GM03348 (cell line): ENCODE data around the gene NCOR1.
"Not testable (repeated sequence)": the region's sequence is repeated elsewhere in the genome, so short reads cannot be mapped to it uniquely, and the experiment has no call there.

ENCODE experiments used
- DNase-seq: peaks from one replicate; pipeline ENCODE4 v3.0.0; 2012; ENCODE audit warnings: low spot score

The NCOR1 gene

DNA sequence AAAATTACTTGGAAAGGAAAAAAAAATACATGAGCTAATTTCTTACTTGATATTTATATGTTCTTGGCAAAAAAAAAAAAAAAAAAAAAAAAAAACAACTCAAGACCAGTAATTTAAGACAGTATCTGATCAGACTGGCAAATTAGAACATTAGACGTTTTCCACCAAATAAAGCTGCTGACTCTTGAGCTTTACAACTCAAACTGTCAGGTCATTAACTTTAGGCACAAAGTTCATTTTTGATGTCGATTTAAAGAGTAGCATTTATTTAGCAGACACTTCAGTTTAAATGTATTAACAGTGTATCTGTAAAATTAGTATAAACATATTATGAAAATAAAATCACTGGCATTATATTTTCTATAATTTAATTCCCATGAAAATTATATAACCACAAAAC is 66.7 kb downstream of the NCOR1 start:
- no peak for DNase-seq

GRCh38 chr17:16145319-16145890 is 69.9 kb downstream of the NCOR1 start:
- not testable (repeated sequence) for DNase-seq

DNA sequence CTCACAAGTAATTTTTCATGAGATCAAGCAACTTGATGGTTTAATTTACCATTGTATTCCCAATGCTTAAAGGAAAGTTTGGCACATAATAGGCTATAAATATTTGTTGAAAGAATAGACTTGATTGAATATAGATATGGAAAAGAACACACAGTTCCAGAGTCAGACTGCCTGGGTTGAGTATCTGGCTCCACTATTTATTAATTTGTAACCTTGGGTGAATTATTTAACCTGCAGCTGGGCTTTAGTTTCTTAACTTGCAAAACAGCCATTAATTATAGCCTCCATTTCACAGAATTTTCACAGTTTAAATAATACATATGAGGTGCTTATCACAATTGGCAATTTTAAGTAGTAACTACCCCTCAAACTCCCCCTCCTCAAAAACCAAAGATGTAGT is 73.6 kb downstream of the NCOR1 start:
- no peak for DNase-seq

DNA sequence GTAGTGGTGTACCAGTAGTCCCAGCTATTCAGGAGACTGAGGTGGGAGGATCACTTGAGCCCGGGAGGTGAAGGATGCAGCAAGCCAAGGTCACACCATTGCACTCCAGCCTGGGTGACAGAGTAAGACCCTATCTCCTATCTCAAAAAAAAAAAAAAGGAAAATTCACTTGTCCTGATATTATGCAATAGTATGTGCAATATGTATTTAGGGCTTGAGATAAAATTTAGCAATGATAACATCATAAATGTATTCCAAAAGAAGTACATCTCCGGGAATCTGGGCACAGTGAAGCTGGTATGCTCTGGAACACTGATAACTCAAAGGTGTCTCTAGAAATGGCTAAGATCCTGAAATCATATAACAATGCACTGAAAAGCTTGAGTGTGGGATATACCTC is 74.5 kb downstream of the NCOR1 start:
- no peak for DNase-seq

DNA sequence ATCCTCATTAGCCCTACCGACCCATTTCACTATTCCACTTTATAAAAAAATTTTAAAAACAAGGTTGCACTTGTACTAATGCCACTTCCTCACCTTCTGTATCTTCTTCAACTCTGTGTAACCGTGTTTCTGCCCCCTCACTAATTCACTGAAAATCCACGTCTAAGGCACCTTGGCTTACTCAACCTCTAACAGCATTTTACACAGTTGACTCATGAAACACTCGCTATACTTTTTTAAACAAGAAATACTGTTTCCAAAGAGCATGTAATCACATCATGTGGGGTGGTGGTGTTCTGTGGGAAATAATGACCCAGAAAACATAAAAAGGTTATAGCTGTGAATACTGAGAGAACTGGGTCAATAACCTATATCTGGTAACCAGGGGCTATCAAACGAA is 79.9 kb downstream of the NCOR1 start:
- DNase-seq = no peak

DNA sequence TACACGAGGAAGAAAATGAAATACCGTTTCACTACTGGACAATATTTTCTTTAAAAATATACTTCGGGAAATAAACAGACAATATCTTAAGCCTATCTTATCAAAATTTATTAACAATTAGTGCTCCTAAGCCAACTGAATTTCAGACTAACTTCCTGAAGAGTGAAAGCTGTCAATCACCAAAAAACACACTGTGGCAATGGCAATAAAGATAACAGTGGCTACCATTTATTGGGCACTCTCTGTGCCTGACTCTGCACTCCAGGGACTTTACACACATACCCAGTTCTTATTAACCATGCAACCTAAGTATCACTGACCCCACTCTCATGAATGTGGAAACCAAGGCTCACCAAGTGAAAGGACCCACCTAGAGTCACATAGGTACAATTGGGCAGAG is 83.7 kb downstream of the NCOR1 start:
- no peak for DNase-seq

DNA sequence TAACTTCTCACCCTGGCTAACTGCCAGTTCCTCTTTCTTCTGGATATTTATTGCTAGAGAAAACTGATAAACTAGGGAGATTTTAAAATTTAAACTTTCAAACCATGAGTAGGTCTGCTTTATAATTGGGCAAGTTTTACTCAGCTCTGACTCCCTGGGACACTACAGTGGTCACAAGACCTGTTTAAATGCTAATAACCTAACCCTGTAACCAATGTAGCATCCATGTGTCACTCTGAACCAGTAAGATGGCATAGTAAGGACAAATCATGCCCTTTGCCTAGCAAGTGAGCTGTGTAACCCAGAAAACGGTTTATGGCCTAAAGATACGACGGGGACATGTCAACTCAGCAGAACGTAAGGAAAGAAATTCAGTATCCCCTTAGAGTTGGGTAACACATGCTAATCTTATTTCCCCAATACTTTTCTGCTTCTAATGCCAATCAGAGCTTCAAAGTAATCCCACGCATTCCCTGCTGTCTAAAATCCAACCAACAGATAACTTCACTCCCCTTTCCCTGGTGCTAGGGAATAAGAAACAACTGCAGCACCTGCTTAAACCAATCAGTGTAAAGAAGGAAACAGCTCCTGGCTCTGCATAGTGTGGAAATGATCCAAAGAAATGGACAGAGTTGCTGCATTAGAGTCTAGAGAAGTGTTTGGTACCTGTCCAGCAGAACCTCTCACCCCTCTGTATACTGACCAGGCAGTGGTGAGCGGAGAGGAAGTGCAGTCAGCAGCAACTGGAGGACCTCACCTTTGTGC is 85.7 kb downstream of the NCOR1 start:
- no peak for DNase-seq

- DNase-seq = no peak
These were observed 91.8 kb downstream of the NCOR1 start for GRCh38 chr17:16123531-16123930.

DNA sequence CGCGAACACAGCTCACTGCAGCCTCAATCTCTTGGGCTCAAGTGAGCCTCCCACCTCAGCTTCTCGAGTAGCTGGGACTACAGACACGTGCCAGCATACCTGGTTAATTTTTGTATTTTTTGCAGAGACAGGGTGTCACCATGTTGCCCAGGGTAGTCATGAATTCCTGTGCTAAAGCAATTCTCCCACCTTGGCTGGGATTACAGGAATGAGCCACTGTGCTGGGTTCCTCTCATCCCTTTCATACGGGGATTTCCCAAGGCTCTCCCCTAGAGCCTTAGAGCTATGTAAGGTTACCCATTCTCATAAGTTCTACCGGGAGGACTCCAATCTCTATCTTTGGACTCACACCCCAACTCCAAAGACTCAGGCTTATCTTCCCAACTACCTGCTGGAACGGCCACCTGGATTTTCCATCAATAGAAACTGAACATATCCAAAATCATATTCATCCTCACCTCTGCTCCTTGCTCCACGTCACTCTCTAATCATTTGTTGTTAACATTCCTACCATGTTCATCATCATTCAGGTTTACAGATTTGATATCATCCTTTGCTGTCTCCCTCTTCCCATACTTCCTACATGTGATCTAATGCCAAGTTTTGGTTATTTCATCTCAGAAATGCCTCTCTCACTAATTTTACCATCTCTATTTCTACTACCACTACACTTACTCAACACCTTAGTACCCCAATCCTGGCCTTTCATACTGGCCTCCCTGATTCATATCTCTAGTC is 92.5 kb downstream of the NCOR1 start:
- no peak for DNase-seq

GRCh38 chr17:16121915-16122314 is 93.4 kb downstream of the NCOR1 start:
- no peak for DNase-seq

GRCh38 chr17:16120937-16121336 is 94.4 kb downstream of the NCOR1 start:
- no peak for DNase-seq

DNA sequence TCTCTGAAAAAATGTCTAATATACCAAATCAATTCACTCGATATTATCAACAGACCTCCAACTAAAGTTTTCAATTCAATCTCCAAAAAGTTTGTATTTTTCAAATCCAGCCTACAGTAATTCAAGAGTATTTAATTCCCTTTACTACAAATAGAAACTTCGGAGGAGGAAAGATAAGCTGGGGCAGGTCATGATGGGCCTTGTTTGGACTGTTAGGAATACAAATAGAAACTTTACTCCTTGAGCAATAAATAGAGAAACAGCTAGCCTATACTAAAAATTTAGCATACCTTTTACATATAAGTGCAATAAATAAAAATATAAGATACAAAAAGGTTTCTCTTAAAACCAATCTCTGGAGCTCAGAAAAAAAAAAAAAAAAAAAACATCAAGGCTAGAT is 98.2 kb downstream of the NCOR1 start:
- DNase-seq = no peak

- DNase-seq = not testable (repeated sequence)
These were observed 100.1 kb downstream of the NCOR1 start for GRCh38 chr17:16115077-16115698.

DNA sequence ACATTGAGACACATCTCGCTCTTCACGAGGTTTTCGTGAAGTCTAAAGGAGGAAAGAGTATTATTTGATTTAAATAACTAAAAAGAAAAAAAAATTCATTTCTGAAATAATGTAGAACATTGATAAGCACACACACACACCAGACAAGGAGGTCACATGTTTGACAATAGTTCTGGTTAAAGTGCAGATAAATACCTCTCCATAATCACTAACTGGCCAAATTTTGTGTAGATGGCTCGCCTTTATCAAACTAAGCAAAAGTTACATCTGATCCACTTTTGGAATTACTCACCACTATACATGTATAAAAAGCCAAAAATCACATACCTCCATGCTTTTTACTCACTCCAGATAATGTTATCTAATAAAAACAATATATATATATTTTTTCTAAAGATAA is 106.5 kb downstream of the NCOR1 start:
- DNase-seq = no peak

- no peak for DNase-seq
These were observed 106.9 kb downstream of the NCOR1 start for GRCh38 chr17:16108386-16108785.

- DNase-seq = no peak
These were observed 108.1 kb downstream of the NCOR1 start for GRCh38 chr17:16107165-16107770.

- DNase-seq = peak; percentile 35
These were observed 109.0 kb downstream of the NCOR1 start for GRCh38 chr17:16106161-16106891.

DNA sequence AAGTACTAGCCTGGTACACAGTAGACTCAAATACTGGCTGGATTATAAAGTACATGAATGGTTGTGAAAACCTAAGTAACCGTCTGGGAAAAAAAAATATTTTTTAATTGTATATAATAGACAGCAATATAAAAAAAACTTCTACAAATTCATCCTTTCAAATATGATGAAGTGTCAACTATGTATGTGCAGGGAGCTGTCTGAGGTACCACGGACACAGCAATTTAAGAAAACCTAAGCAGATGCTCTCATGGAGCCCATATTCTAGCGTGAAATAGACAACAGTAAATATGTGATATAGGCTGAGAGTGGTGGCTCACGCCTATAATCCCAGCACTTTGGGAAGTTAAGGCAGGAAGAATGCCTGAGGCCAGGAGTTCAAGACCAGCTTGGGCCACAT is 111.1 kb downstream of the NCOR1 start:
- DNase-seq = no peak

- no peak for DNase-seq
These were observed 113.9 kb downstream of the NCOR1 start for GRCh38 chr17:16101440-16101839.

DNA sequence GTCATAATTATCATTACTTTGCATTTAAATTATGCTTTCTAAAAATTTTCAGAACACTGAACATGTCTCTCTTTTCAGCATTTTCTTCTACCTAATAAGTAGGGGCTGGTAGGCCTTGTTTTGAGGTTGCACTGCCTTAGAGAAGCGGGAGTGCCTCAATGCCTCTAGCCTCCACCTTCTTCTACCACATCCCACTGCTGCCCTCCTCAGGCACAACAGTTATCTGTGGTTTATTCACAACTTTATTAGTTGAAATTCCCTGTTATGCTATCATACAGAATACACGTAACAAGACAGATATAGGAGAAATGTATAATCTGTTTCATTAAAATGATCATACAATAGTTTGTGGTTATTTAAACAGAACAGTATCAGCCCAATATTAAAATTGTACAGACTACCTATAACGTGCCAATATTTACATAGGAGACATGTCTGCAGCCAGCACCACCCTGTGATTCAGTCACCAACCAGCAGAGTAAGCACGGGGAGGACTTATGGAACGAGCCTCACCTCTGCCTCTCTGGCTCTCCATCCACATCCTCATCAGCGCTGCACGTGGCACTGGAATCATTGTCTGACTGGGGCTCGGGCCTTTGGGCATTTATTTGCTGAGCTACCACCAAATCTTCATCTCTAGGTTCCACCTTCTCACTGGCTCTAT is 114.5 kb downstream of the NCOR1 start:
- DNase-seq = no peak

DNA sequence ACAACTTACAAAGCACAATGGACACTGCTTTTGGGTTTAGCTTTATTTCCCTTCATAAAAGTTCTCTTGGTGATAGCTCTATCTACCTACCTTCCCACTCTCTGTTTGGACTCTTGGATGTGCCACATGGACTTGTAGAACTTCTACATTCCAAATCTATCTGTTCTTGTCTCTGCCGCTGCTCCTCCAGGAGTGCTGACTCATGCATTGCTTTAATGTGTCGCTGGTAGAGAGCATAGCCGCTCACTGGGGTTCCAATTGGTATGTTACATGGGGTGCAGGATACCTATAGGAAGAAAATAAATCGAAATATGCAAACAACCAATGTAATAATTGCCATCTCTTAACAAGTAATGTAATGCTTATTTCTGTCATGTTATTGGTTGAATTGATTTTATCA is 123.6 kb downstream of the NCOR1 start:
- DNase-seq = no peak
